NCI-H1930 (cell line): ENCODE measurements around the gene KAZN.

Experiments used
- DNase-seq, 2 experiments: peaks; one replicate each; lab custom pipeline; 2025; lab: John Stamatoyannopoulos, UW

KAZN gene

GRCh38 chr1:14887764-14888350, 289.4 kb downstream of the KAZN start:
- DNase-seq = no peak

- DNase-seq = no peak
These were observed 289.9 kb downstream of the KAZN start for GRCh38 chr1:14888374-14888773.

- no peak for DNase-seq
These were observed 291.4 kb downstream of the KAZN start for GRCh38 chr1:14889825-14890440.

GRCh38 chr1:14891991-14892390, 293.5 kb downstream of the KAZN start:
- DNase-seq = no peak

- DNase-seq = no peak
These were observed 296.5 kb downstream of the KAZN start for GRCh38 chr1:14894811-14895560.

GRCh38 chr1:14895727-14896126, 297.2 kb downstream of the KAZN start:
- DNase-seq = no peak

- no peak for DNase-seq
These were observed 298.0 kb downstream of the KAZN start for GRCh38 chr1:14896381-14897079.

- no peak for DNase-seq
These were observed 298.6 kb downstream of the KAZN start for GRCh38 chr1:14897080-14897449.

- DNase-seq = no peak
These were observed 299.1 kb downstream of the KAZN start for GRCh38 chr1:14897547-14897946.

- DNase-seq = no peak
These were observed 299.6 kb downstream of the KAZN start for GRCh38 chr1:14897997-14898645.

GRCh38 chr1:14899686-14900085, 301.2 kb downstream of the KAZN start:
- DNase-seq = no peak

GRCh38 chr1:14901371-14901954, 303.0 kb downstream of the KAZN start:
- no peak for DNase-seq

- no peak for DNase-seq
These were observed 305.4 kb downstream of the KAZN start for GRCh38 chr1:14903922-14904321.

GRCh38 chr1:14906665-14907064, 308.2 kb downstream of the KAZN start:
- DNase-seq = no peak

GRCh38 chr1:14907416-14907815, 308.9 kb downstream of the KAZN start:
- DNase-seq = no peak

- DNase-seq = no peak
These were observed 310.8 kb downstream of the KAZN start for GRCh38 chr1:14909273-14909672.

- DNase-seq = no peak
These were observed 311.5 kb downstream of the KAZN start for GRCh38 chr1:14909920-14910460.

- no peak for DNase-seq
These were observed 312.7 kb downstream of the KAZN start for GRCh38 chr1:14910984-14911721.

- DNase-seq = no peak
These were observed 314.5 kb downstream of the KAZN start for GRCh38 chr1:14912839-14913481.

- DNase-seq = no peak
These were observed 315.1 kb downstream of the KAZN start for GRCh38 chr1:14913482-14914177.
